HepG2 (cell line): ENCODE measurements around the gene SMARCB1. TPM values are rescaled to one million over a fixed set of nuclear protein-coding genes. Genes with fewer than 3 reads are reported as not detected.

Experiments used
- ATF1 ChIP-seq: IDR thresholded peaks from 2 replicates; pipeline ENCODE4 v1.6.1; 2016; ENCODE audit warnings: mild to moderate bottlenecking, control low read depth
- ATF4 ChIP-seq, 2 experiments: fragments of 450-650 bp in 1 of 2; sonication (generic) in 1 of 2; formaldehyde crosslinking; IDR thresholded peaks; 2 replicates each; pipeline versions ENCODE4 v1.5.0 to v1.8.0; 2020 to 2022; ENCODE audit warnings: mild to moderate bottlenecking in 1 of 2, missing genetic modification reagents in 1 of 2
- CREB3 ChIP-seq: sonication (generic); formaldehyde crosslinking; IDR thresholded peaks from 2 replicates; pipeline ENCODE4 v1.5.0; 2020; ENCODE audit warnings: missing genetic modification reagents
- CTCF ChIP-seq: sonication (generic); formaldehyde crosslinking; IDR thresholded peaks from 2 replicates; pipeline ENCODE4 v1.5.0; 2020; ENCODE audit warnings: mild to moderate bottlenecking, missing genetic modification reagents, moderate library complexity
- DMAP1 ChIP-seq: IDR thresholded peaks from 2 replicates; pipeline ENCODE4 v1.6.1; 2016
- ELF4 ChIP-seq: sonication (generic); formaldehyde crosslinking; IDR thresholded peaks from 2 replicates; pipeline ENCODE4 v1.5.0; 2020; ENCODE audit warnings: missing genetic modification reagents, mild to moderate bottlenecking, moderate library complexity, borderline replicate concordance
- ETV5 ChIP-seq: IDR thresholded peaks from 2 replicates; pipeline ENCODE4 v1.6.1; 2018; ENCODE audit warnings: missing biosample characterization, missing genetic modification reagents, inconsistent platforms, borderline replicate concordance
- KLF16 ChIP-seq, 2 experiments: sonication (generic) in 1 of 2; formaldehyde crosslinking in 1 of 2; IDR thresholded peaks; 2 replicates each; pipeline versions ENCODE4 v1.6.1 to v1.8.0; 2016 to 2023; ENCODE audit warnings: missing genetic modification reagents in 2 of 2, missing compliant biosample characterization in 1 of 2
- MBNL3 ChIP-seq: fragments of 250-450 bp; sonication (Bioruptor Pico); conservative IDR thresholded peaks from 2 replicates; pipeline ENCODE4 v1.8.0; 2022; ENCODE audit warnings: mild to moderate bottlenecking, inconsistent platforms
- MEF2D ChIP-seq: sonication (generic); formaldehyde crosslinking; IDR thresholded peaks from 2 replicates; pipeline ENCODE4 v1.5.1; 2020; ENCODE audit warnings: mild to moderate bottlenecking, missing genetic modification reagents
- MTF1 ChIP-seq: sonication (generic); formaldehyde crosslinking; IDR thresholded peaks from 2 replicates; pipeline ENCODE4 v1.5.0; 2020; ENCODE audit warnings: missing genetic modification reagents
- REXO4 ChIP-seq: sonication (generic); formaldehyde crosslinking; IDR thresholded peaks from 2 replicates; pipeline ENCODE4 v1.8.0; 2022; ENCODE audit warnings: missing genetic modification reagents, mild to moderate bottlenecking, borderline replicate concordance
- SIX1 ChIP-seq: sonication (generic); formaldehyde crosslinking; IDR thresholded peaks from 2 replicates; pipeline ENCODE4 v1.4.0; 2020; ENCODE audit warnings: missing genetic modification reagents, borderline replicate concordance
- SMAD3 ChIP-seq: sonication (generic); formaldehyde crosslinking; IDR thresholded peaks from 2 replicates; pipeline ENCODE4 v1.4.0; 2020; ENCODE audit warnings: missing genetic modification reagents
- SRF ChIP-seq: IDR thresholded peaks from 2 replicates; pipeline ENCODE4 v1.6.1; 2011; ENCODE audit warnings: mild to moderate bottlenecking, low read depth, low read length, moderate library complexity
- TRIM22 ChIP-seq: fragments of 450-650 bp; IDR thresholded peaks from 2 replicates; pipeline ENCODE4 v1.6.1; 2017
- YY1 ChIP-seq: IDR thresholded peaks from 2 replicates; pipeline ENCODE4 v1.6.1; 2011; ENCODE audit warnings: low read length, low read depth, moderate library complexity, mild to moderate bottlenecking; ENCODE audit not compliant: insufficient read depth, insufficient replicate concordance
- ZNF180 ChIP-seq: sonication (generic); formaldehyde crosslinking; IDR thresholded peaks from 2 replicates; pipeline ENCODE4 v1.4.0; 2020; ENCODE audit warnings: low read depth, missing genetic modification reagents, borderline replicate concordance
- ZNF235 ChIP-seq: sonication (generic); formaldehyde crosslinking; IDR thresholded peaks from 2 replicates; pipeline ENCODE4 v1.8.1; 2023; ENCODE audit warnings: mild to moderate bottlenecking, missing genetic modification reagents, borderline replicate concordance
- ZNF720 ChIP-seq: sonication (generic); formaldehyde crosslinking; IDR thresholded peaks from 2 replicates; pipeline ENCODE4 v1.4.0; 2020; ENCODE audit warnings: missing genetic modification reagents
- ZNF773 ChIP-seq: sonication (generic); formaldehyde crosslinking; IDR thresholded peaks from 2 replicates; pipeline ENCODE4 v1.4.0; 2020; ENCODE audit warnings: missing genetic modification reagents, borderline replicate concordance
- ZNF784 ChIP-seq: sonication (generic); formaldehyde crosslinking; IDR thresholded peaks from 2 replicates; pipeline ENCODE4 v1.5.1; 2020; ENCODE audit warnings: missing genetic modification reagents, mild to moderate bottlenecking, borderline replicate concordance
- ZSCAN31 ChIP-seq: sonication (generic); formaldehyde crosslinking; IDR thresholded peaks from 2 replicates; pipeline ENCODE4 v1.5.0; 2020; ENCODE audit warnings: low read depth, mild to moderate bottlenecking, missing genetic modification reagents
- polyA plus RNA-seq, 8 experiments: library from polyadenylated mRNA; depleted of rRNA in 3 of 8; stranded (reverse) in 7 of 8; unstranded in 1 of 8; fragments of >200 nt; fragmentation: Illumina TruSeq in 4 of 8; extraction: Trizol in 4 of 8; gene quantifications; 2 replicates each; pipeline versions ENCODE4 v1.2.1 to v1.2.3, GENCODE V29; 2011 to 2016; ENCODE audit warnings: low read depth in 4 of 8, missing spikeins in 1 of 8, mixed read lengths in 1 of 8; ENCODE audit not compliant: insufficient read depth in 1 of 8
- total RNA-seq, 5 experiments: library from RNA; depleted of rRNA; stranded (reverse); fragments of >200 nt; fragmentation: Illumina TruSeq; extraction: Trizol; gene quantifications; 2 replicates each; pipeline ENCODE4 v1.2.3, GENCODE V29; 2016; ENCODE audit warnings: low read depth in 1 of 5

Gene SMARCB1
- total and polyA plus RNA-seq, 2 of the 13 experiments (the other 11 are each of a cell fraction or from before 2014, with no cell fraction given) = 74.0 to 166 TPM

GRCh38 chr22:23849009-23850006, 62.5 kb downstream of the SMARCB1 start (continued):
- TF ChIP-seq ETV5 (no peak; the same call in none of the 2 replicates), SRF (no peak), ZNF784 (CRISPR knock-in tag) (no peak), MEF2D (CRISPR knock-in tag) (no peak), YY1 (peak; percentile 61), ZNF773 (CRISPR knock-in tag) (no peak), CTCF (CRISPR knock-in tag) (peak; percentile 99), ZNF180 (CRISPR knock-in tag) (no peak), ATF1 (CRISPR knock-in tag) (no peak), SIX1 (CRISPR knock-in tag) (no peak), ZSCAN31 (no peak), ATF4 (CRISPR knock-in tag; IDR thresholded peaks at IDR 0.05) (no peak), REXO4 (CRISPR knock-in tag) (no peak), ZNF235 (CRISPR knock-in tag) (no peak), ELF4 (CRISPR knock-in tag) (no peak), ZNF720 (no peak), TRIM22 (no peak), CREB3 (CRISPR knock-in tag) (no peak), KLF16 (CRISPR knock-in tag; IDR thresholded peaks at IDR 0.05) (peak in 1 of 2 experiments; percentile 85; a peak in 2 of 4 replicates), DMAP1 (CRISPR knock-in tag) (peak; percentile 46; the same call in 1 of the 2 replicates), SMAD3 (no peak; the same call in 1 of the 2 replicates), MBNL3 (CRISPR knock-in tag) (no peak), MTF1 (no peak)
